Testis (tissue), 3 donors: ENCODE results near the gene GRM8. TPM values are rescaled to one million over a fixed set of nuclear protein-coding genes. Genes with fewer than 3 reads are reported as not detected.

Experiments used
- DNase-seq: peaks from one replicate; pipeline ENCODE4 v3.0.0-alpha.2; 2019
- H3K27ac ChIP-seq, 2 donors: fragments of 200-600 bp; sonication (generic); one replicate each; pipeline ENCODE4 v1.5.1; 2019
- H3K27me3 ChIP-seq: fragments of 200-600 bp; sonication (generic); one replicate; pipeline ENCODE4 v1.5.1; 2019
- H3K36me3 ChIP-seq: fragments of 200-600 bp; sonication (generic); one replicate; pipeline ENCODE4 v1.5.1; 2017; ENCODE audit warnings: low read depth; ENCODE audit errors: missing control alignments
- H3K4me1 ChIP-seq: fragments of 200-600 bp; sonication (generic); one replicate; pipeline ENCODE4 v1.5.1; 2019
- H3K4me3 ChIP-seq, 2 donors: fragments of 200-600 bp; sonication (generic); one replicate each; pipeline ENCODE4 v1.5.1; 2017 to 2019
- H3K9me3 ChIP-seq: fragments of 200-600 bp; sonication (generic); one replicate; pipeline ENCODE4 v1.5.1; 2017
- CTCF ChIP-seq, 3 experiments: fragments of 450-650 bp in 2 of 3; fragments of 200-600 bp in 1 of 3; sonication (generic) in 1 of 3; IDR thresholded peaks; one replicate each; pipeline ENCODE4 v1.5.1; 2016 to 2019; ENCODE audit warnings: antibody characterized with exemption in 3 of 3, mild to moderate bottlenecking in 2 of 3, moderate library complexity in 1 of 3
- POLR2A ChIP-seq: fragments of 450-650 bp; IDR thresholded peaks from one replicate; pipeline ENCODE4 v1.6.1; 2017; ENCODE audit warnings: antibody characterized with exemption, mild to moderate bottlenecking, moderate library complexity
- WGBS, 2 donors: methylation state at CpG; one replicate each; pipeline ENCODE4 v1.1.5; 2018; 5-methylcytosine and 5-hydroxymethylcytosine counted together
- intact Hi-C: fragments of 100-400 bp; cut with DNase I; formaldehyde crosslinking; loops from one replicate; pipeline ENCODE4 v1.15.1; 2023; ENCODE audit warnings: low total_unique reads
- polyA plus RNA-seq: library from polyadenylated mRNA; stranded (reverse); fragments of 350-450 nt; fragmentation: Illumina TruSeq; extraction: RNeasy Lipid Tissue Mini Kit (QIAGEN cat#74804); gene quantifications from one replicate; pipeline ENCODE4 v1.2.3, GENCODE V29; 2014; ENCODE audit warnings: low read depth, low replicate concordance; ENCODE audit not compliant: insufficient read depth
- total RNA-seq, 2 donors: library from RNA; depleted of rRNA; stranded (reverse); fragments of >200 nt; gene quantifications; one replicate each; pipeline ENCODE4 v1.2.3, GENCODE V29; 2016

GRM8 gene
- total and polyA plus RNA-seq, 3 donors from 2014 or later, result 7.1 to 8.2 (median 7.1) TPM

GRCh38 chr7:127251465-127252376 lies 1.0 kb downstream of the GRM8 start:
- Histone ChIP-seq H3K36me3 (no peaks in the 10 kb centered on the region), H3K4me1 (peaks cover 7% of the 10 kb centered on the region), H3K9me3 (no peaks in the 10 kb centered on the region), H3K27ac (no peak overlapping the region), H3K27me3 (no peaks in the 10 kb centered on the region), H3K4me3 (peak overlapping the region; percentile 61 to 80)
- no peak for DNase-seq
- 0 to 1% methylated on average over 74 to 81 of the region's 81 CpGs for WGBS, 2 donors
- TF ChIP-seq POLR2A (no peak), CTCF (IDR thresholded peaks at IDR 0.05) (no peak)
- intact Hi-C loops, result no loop called here

GRCh38 chr7:127251036-127251464 lies 1.7 kb downstream of the GRM8 start:
- no peak for TF ChIP-seq POLR2A
- no peak for TF ChIP-seq CTCF (IDR thresholded peaks at IDR 0.05)
- no peaks in the 10 kb centered on the region for H3K9me3 ChIP-seq
- peaks cover 7% of the 10 kb centered on the region for H3K4me1 ChIP-seq
- WGBS, 2 donors, result 3 to 4% methylated on average over 23 of the region's 23 CpGs
- intact Hi-C loops, result no loop called here
- no peak overlapping the region for H3K4me3 ChIP-seq
- H3K36me3 ChIP-seq, result no peaks in the 10 kb centered on the region
- no peak for DNase-seq
- no peak overlapping the region for H3K27ac ChIP-seq
- H3K27me3 ChIP-seq, result no peaks in the 10 kb centered on the region

GRCh38 chr7:127250312-127251035 lies 2.3 kb downstream of the GRM8 start:
- Histone ChIP-seq H3K4me1 (peaks cover 7% of the 10 kb centered on the region), H3K4me3 (no peak overlapping the region), H3K9me3 (no peaks in the 10 kb centered on the region), H3K27me3 (no peaks in the 10 kb centered on the region), H3K36me3 (no peaks in the 10 kb centered on the region), H3K27ac (no peak overlapping the region)
- 12 to 17% methylated on average over 12 of the region's 12 CpGs for WGBS, 2 donors
- no peak for DNase-seq
- no peak for TF ChIP-seq CTCF (IDR thresholded peaks at IDR 0.05)
- TF ChIP-seq POLR2A, result no peak
- intact Hi-C loops, result no loop called here

- 31 to 52% methylated on average over 1 of the region's 1 CpG for WGBS, 2 donors
- Histone ChIP-seq H3K4me1 (no peaks in the 10 kb centered on the region), H3K9me3 (no peaks in the 10 kb centered on the region), H3K27me3 (no peaks in the 10 kb centered on the region), H3K4me3 (no peak overlapping the region), H3K27ac (no peak overlapping the region), H3K36me3 (no peaks in the 10 kb centered on the region)
- TF ChIP-seq POLR2A (no peak), CTCF (IDR thresholded peaks at IDR 0.05) (no peak)
- intact Hi-C loops, result no loop called here
- DNase-seq, result no peak
Observed at GRCh38 chr7:127245607-127246006, 7.1 kb downstream of the GRM8 start.
